GM13977 (cell line): ENCODE results near the gene GPR84.
"Not testable (repeated sequence)": the region's sequence is repeated elsewhere in the genome, so short reads cannot be mapped to it uniquely, and the experiment has no call there.

Experiments used
- DNase-seq: peaks from one replicate; pipeline ENCODE4 v3.0.0; 2012; ENCODE audit warnings: low spot score
- CTCF ChIP-seq: IDR thresholded peaks from 2 replicates; pipeline ENCODE4 v1.5.1; 2012; ENCODE audit warnings: mild to moderate bottlenecking, control low read depth; ENCODE audit not compliant: insufficient read depth; ENCODE audit errors: extremely low read depth, missing control alignments
- in situ Hi-C: fragments of 300-500 bp; cut with MboI; formaldehyde crosslinking; loops from one replicate; pipeline ENCODE4 v1.12.0; 2022; ENCODE audit warnings: low sequenced_read_pairs, low pct_unique_long_range_greater_than_20kb, mixed read lengths, inconsistent platforms; ENCODE audit not compliant: unreplicated experiment

The GPR84 gene

GRCh38 chr12:54355104-54355815 is 9.0 kb downstream of the GPR84 start:
- in situ Hi-C loops = loop anchor here (25.0 kb wide), 1 partner anchor 343 kb away; the partner anchor contains the start of genes HOXC8 and HOXC9
- no peak for DNase-seq
- no peak for TF ChIP-seq CTCF

- DNase-seq = not testable (repeated sequence)
- in situ Hi-C loops = loop anchor here (25.0 kb wide), 1 partner anchor 342 kb away; the partner anchor contains the start of genes HOXC8 and HOXC9
Measured at GRCh38 chr12:54354271-54354670, 10.0 kb downstream of the GPR84 start.

- in situ Hi-C loops = loop anchor here (25.0 kb wide), 1 partner anchor 341 kb away; the partner anchor contains the start of genes HOXC8 and HOXC9
- DNase-seq = no peak
- no peak for TF ChIP-seq CTCF
Measured at GRCh38 chr12:54352891-54353874, 11.1 kb downstream of the GPR84 start.

GRCh38 chr12:54352022-54352531 is 12.2 kb downstream of the GPR84 start:
- no peak for TF ChIP-seq CTCF
- no peak for DNase-seq
- in situ Hi-C loops = loop anchor here (25.0 kb wide), 1 partner anchor 340 kb away; the partner anchor contains the start of genes HOXC8 and HOXC9

GRCh38 chr12:54351341-54351740 is 12.9 kb downstream of the GPR84 start:
- no peak for DNase-seq
- no peak for TF ChIP-seq CTCF
- in situ Hi-C loops = loop anchor here (25.0 kb wide), 1 partner anchor 339 kb away; the partner anchor contains the start of genes HOXC8 and HOXC9

GRCh38 chr12:54350743-54351142 is 13.5 kb downstream of the GPR84 start:
- no peak for TF ChIP-seq CTCF
- in situ Hi-C loops = loop anchor here (25.0 kb wide), 1 partner anchor 338 kb away; the partner anchor contains the start of genes HOXC8 and HOXC9

More at GRCh38 chr12:54350743-54351142, 13.5 kb downstream of the GPR84 start:
- DNase-seq = no peak
